Ovary (tissue), 3 donors: ENCODE results near the gene MELK.
"Not testable (repeated sequence)": the region's sequence is repeated elsewhere in the genome, so short reads cannot be mapped to it uniquely, and the experiment has no call there.

Experiments
- CTCF ChIP-seq, 3 donors: fragments of 450-650 bp in 2 of 3; fragments of 200-600 bp in 1 of 3; IDR thresholded peaks; one replicate each; pipeline versions ENCODE4 v1.5.1 to v1.8.0; 2016 to 2022; ENCODE audit warnings: antibody characterized with exemption in 3 of 3, mild to moderate bottlenecking in 1 of 3
- EP300 ChIP-seq: sonication (generic); formaldehyde crosslinking; IDR thresholded peaks from one replicate; pipeline ENCODE4 v1.6.1; 2017; ENCODE audit warnings: antibody characterized with exemption
- POLR2A ChIP-seq: fragments of 450-650 bp; IDR thresholded peaks from one replicate; pipeline ENCODE4 v1.6.1; 2017; ENCODE audit warnings: antibody characterized with exemption, mild to moderate bottlenecking, moderate library complexity
- donor health status: DM: no; HTN: no; CAD: no.

GRCh38 chr9:36533726-36534125 lies 39.0 kb upstream of the MELK start:
- TF ChIP-seq CTCF (IDR thresholded peaks at IDR 0.05); EP300; POLR2A: not testable (repeated sequence)
